GM18502 (cell line): ENCODE measurements around the gene THRSP.
"Not testable (repeated sequence)": the region's sequence is repeated elsewhere in the genome, so short reads cannot be mapped to it uniquely, and the experiment has no call there.

ENCODE experiments used
- ATAC-seq: cut with Tn5 transposase; IDR thresholded peaks from one replicate; pipeline ENCODE4 v1.9.1; 2021; ENCODE audit warnings: mild to moderate bottlenecking; ENCODE audit not compliant: unreplicated experiment, poor library complexity

THRSP gene

GRCh38 chr11:78061921-78062311 lies 1.7 kb upstream of the THRSP start:
- no peak for ATAC-seq

DNA sequence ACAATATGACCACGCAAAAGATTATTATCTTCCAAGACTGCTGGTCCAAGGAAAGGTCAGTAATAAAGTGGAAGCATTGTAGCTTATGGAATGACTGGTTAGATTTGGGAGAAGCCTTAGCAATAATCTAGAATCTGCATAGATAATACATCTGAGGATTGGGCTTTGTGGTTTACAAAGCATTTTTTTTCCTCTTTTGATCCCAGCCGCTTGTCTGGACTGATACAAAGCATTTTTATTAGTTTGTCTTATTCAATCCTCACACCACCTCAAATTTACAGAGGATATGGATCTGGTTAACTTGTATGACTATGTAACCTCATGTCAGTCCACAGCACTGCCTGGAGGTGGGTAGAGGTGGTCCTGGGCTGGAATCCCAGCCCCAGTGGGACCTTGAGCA lies 990 bp upstream of the THRSP start:
- ATAC-seq, result no peak

DNA sequence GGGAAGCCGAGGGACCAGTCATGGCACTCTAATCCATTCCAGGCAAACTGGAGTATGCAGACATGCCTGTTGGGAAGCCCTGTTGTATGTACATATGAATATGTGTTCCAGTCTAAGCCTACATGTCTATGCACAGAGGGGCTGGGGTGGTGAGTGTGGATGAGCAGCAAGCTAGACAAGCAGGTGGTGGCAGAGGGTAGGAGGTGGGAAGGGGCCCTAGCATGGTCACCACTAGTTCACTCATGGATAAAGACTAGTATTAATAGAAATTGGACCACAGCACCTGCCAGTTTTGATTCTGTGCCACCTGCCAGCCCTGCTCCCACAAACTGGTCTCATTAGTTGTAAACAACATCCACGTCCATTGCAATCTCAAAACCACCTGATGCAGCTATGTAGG lies 1.5 kb downstream of the THRSP start:
- no peak for ATAC-seq

DNA sequence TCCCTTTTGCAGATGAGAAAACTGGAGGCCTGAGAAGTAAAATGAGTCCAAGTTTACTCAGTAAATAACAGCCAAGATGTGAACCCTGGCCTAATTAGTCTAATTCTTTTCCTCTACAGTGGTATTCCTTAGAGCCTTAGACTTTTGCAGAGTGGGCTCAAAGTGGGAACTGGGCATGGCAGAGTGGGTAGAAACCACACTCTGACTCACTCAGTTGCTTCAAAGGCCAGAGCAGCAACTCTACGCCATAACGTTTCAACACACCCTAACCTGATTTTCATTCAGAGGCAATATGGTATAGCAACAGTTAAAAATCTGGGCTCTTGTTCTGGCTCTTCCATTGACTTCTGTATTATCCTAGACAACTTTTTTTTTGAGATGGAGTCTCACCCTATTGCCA lies 2.8 kb downstream of the THRSP start:
- ATAC-seq, result no peak

DNA sequence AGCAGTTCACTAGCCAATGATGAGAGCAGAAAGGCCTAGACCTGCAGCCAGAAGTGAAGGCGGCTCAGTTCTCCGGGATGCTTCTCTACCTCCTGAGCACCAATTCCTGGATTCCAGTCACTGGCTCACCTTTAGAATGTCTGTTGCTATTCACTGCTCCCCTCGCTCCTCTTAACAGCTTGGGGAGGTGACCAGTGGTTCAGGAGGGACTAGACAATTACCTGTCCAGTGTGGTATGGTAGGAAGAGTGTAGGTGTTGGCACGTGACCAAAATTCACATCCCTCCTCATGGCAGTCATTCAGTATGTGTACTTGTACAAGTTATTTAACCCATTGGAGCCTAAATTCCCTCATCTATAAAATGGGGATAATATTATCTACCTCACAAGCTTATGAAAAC lies 4.0 kb downstream of the THRSP start:
- ATAC-seq, result no peak

- no peak for ATAC-seq
Observed at GRCh38 chr11:78069465-78069864, 5.8 kb downstream of the THRSP start.

- no peak for ATAC-seq
Observed at GRCh38 chr11:78070621-78071020, 7.0 kb downstream of the THRSP start.

DNA sequence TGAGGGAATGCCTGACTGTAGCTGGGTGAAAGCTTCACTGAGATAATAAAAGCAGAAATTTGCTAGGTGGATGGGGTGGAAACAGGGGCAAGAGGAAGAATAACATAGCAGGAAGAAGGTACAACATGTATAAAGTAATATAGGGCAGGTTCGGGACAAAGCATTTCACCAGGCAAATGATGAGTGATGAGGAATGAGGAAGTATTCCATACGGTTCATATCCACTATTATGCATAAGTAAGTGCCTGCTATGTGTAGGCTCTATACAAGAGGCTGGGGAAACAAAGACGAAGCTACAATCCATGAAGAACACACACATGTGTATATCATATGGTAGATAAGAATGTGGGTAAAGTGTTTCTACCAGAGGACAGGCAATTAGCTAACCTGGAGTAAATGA lies 8.1 kb downstream of the THRSP start:
- ATAC-seq, result no peak

GRCh38 chr11:78072455-78072854 lies 8.8 kb downstream of the THRSP start:
- no peak for ATAC-seq

DNA sequence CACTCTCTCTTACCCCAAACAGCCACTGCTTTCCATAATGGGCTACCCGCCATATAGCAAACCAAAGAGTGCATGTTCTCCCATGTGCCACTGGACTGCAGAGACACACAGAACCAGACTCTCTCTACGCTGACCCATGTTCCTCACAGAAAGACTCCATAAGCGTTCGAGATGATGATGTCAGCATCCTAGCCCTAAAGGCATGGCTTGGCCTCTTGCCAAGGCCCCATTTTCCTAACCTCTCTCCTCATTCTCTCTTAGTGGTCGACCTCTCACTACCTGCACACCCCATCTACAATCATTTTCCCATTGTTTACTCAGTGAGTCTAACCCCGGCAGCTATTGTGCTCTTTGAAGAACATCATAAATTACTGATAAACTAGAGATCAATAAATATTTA lies 11.1 kb downstream of the THRSP start:
- ATAC-seq, result no peak

- no peak for ATAC-seq
Observed at GRCh38 chr11:78076733-78077403, 13.2 kb downstream of the THRSP start.

- not testable (repeated sequence) for ATAC-seq
Observed at GRCh38 chr11:78077592-78077991, 13.9 kb downstream of the THRSP start.

DNA sequence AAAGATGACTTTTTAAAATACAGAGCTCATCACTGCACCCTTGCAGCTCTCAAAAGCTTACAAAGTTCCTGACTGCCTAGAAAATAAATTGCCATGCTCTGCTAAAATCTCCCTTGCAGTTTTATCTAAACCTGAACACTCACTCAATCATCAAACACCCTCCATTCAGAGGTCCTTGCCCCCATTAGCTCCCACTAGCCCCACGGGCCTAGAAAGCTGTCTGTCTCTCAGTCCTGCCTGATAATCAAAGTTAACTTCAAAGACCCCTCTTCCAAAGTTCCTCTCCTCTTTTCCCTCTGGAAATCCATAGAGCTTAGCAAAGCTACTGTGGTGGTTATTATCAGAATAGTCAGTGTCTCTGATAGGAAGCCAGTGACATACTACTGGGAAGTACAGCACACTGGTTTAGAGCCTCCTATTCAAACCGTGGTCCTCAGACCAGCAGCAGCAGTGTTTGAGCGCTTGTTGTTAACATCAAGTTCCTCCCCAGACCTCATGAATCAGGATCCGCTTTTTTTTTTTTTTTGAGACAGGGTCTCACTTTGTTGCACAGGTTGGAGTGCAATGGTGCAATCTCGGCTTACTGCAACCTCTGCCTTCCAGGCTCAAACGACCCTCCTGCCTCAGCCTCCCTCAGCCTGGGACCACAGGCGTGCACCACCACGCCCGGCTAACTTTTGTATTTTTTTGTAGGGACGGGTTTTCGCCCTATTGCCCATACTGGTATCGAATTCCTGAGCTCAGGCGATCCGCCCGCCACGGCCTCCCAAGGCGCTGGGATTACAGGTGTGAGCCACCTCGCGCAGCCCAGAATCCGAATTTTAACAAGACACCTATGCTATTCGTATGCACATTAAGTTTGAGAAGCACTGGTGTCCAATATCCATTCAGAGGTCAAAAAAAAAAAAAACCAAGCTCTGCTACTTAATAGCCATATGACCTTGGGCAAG lies 14.8 kb downstream of the THRSP start:
- ATAC-seq, result no peak

- peak; percentile 86 for ATAC-seq
Observed at GRCh38 chr11:78079232-78080083, 15.8 kb downstream of the THRSP start, which contains the start of gene NDUFC2. Gene NDUFC2, minus strand, starts transcription at chr11:78079862. Its CDS starts 118 bp downstream, at chr11:78079744.

DNA sequence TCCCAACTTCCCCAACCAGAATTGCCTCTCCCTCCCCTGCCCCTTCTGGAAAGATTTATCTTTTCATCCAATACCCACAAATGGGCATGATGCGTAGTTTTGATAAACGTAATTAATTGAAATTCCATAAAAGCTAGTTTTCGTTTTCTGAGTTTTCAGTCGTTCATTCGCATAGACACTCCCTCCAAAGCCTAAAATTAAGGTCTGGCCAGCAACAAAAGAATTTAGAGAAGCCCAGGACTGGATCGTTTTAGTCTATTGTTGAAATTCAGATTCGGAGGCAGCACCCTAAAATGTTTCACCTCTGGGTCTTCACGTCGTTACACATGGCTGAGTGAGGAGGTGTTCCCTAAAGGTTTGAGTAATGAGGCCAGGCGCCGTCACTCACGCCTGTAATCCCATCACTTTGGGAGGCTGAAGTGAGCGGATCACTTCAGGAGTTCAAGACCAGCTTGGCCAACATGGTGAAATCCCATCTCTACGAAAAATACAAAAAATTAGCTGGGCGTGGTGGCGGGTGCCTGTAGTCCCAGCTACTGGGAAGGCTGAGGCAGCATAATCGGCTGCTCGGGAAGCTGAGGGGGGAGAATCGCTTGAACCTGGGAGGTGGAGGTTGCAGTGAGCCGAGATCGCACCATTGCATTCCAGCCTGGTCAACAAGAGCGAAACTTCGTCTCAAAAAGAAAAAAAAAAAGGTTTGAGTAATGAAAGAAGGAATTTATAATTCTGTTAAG lies 16.6 kb downstream of the THRSP start:
- ATAC-seq, result no peak

- no peak for ATAC-seq
Observed at GRCh38 chr11:78080818-78081495, 17.3 kb downstream of the THRSP start.

- no peak for ATAC-seq
Observed at GRCh38 chr11:78081583-78081982, 17.9 kb downstream of the THRSP start.

DNA sequence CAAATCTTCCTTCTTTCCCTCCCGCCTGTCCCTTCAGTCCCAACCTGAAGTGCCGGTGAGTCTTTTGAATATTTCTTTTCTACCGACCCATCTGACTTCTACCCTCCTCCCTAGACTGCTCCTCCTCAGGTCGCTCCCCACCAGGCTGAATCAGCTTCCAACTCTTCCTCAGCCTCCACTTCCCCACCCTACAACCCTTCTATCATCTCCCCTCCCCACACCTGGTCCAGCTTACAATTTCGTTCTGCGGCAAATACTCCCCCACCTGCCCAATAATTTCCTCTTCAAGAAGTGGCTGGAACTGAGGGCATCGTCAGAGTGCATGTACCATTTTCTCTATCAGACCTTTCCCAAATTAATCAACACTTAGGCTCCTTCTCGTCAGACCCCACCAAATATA lies 18.5 kb downstream of the THRSP start:
- ATAC-seq, result no peak

- no peak for ATAC-seq
Observed at GRCh38 chr11:78083021-78083420, 19.4 kb downstream of the THRSP start.
